GM23248 (cell line): ENCODE data around the gene GBF1. TPM values are rescaled to one million over a fixed set of nuclear protein-coding genes. Genes with fewer than 3 reads are reported as not detected.

Experiments used
- DNase-seq: peaks from one replicate; pipeline ENCODE4 v3.0.0-alpha.2; 2015
- H2AFZ ChIP-seq: fragments of 200-600 bp; sonication (generic); 2 replicates; pipeline ENCODE4 v1.6.1; 2016; ENCODE audit warnings: antibody characterized with exemption
- H3F3A ChIP-seq: fragments of 200-600 bp; sonication (generic); 2 replicates; pipeline ENCODE4 v1.6.1; 2016; ENCODE audit warnings: mild to moderate bottlenecking, antibody characterized with exemption, mixed run types; ENCODE audit not compliant: insufficient read depth
- H3K27ac ChIP-seq: fragments of 200-600 bp; sonication (generic); 2 replicates; pipeline ENCODE4 v1.5.1; 2016; ENCODE audit warnings: mild to moderate bottlenecking
- H3K27me3 ChIP-seq: fragments of 200-600 bp; sonication (generic); replicated peaks from 2 replicates; pipeline ENCODE4 v1.6.1; 2016; ENCODE audit warnings: mild to moderate bottlenecking; ENCODE audit not compliant: insufficient read depth
- H3K36me3 ChIP-seq: fragments of 200-600 bp; sonication (generic); 2 replicates; pipeline ENCODE4 v1.6.1; 2016; ENCODE audit warnings: low read depth, mild to moderate bottlenecking
- H3K4me1 ChIP-seq: fragments of 200-600 bp; sonication (generic); 2 replicates; pipeline ENCODE4 v1.6.1; 2016; ENCODE audit warnings: mild to moderate bottlenecking; ENCODE audit not compliant: insufficient read depth
- H3K4me2 ChIP-seq: fragments of 200-600 bp; sonication (generic); one replicate; pipeline ENCODE4 v1.6.1; 2016; ENCODE audit warnings: mild to moderate bottlenecking; ENCODE audit not compliant: unreplicated experiment
- H3K4me3 ChIP-seq: fragments of 200-600 bp; sonication (generic); 2 replicates; pipeline ENCODE4 v1.5.1; 2016; ENCODE audit warnings: mild to moderate bottlenecking
- H3K79me2 ChIP-seq: fragments of 200-600 bp; sonication (generic); 2 replicates; pipeline ENCODE4 v1.6.1; 2016; ENCODE audit warnings: mild to moderate bottlenecking; ENCODE audit not compliant: insufficient read depth
- H3K9ac ChIP-seq: fragments of 200-600 bp; sonication (generic); 2 replicates; pipeline ENCODE4 v1.6.1; 2016; ENCODE audit warnings: mild to moderate bottlenecking
- H3K9me2 ChIP-seq: fragments of 200-600 bp; sonication (generic); 2 replicates; pipeline ENCODE4 v1.6.1; 2016; ENCODE audit warnings: mixed run types, mild to moderate bottlenecking, moderate library complexity; ENCODE audit not compliant: insufficient read depth
- H3K9me3 ChIP-seq: fragments of 200-600 bp; sonication (generic); one replicate; pipeline ENCODE4 v1.6.1; 2017; ENCODE audit warnings: low read depth
- H4K20me1 ChIP-seq: fragments of 200-600 bp; sonication (generic); 2 replicates; pipeline ENCODE4 v1.6.0; 2016; ENCODE audit not compliant: insufficient read depth
- EZH2 ChIP-seq: fragments of 200-600 bp; sonication (generic); IDR thresholded peaks from 2 replicates; pipeline ENCODE4 v1.6.1; 2018; ENCODE audit warnings: antibody characterized with exemption, mild to moderate bottlenecking; ENCODE audit not compliant: insufficient read depth, poor library complexity, severe bottlenecking
- EZH2phosphoT487 ChIP-seq: fragments of 200-600 bp; sonication (generic); IDR thresholded peaks from 2 replicates; pipeline ENCODE4 v1.6.1; 2018; ENCODE audit warnings: antibody characterized with exemption, moderate library complexity, mild to moderate bottlenecking, low read depth; ENCODE audit not compliant: insufficient read depth
- whole genome bisulfite sequencing, 2 experiments: methylation state at CpG; one replicate each; pipeline ENCODE4 v1.1.6; 2015 to 2017; ENCODE audit warnings: low lambda C conversion rate in 2 of 2, low coverage in 1 of 2; ENCODE audit errors: missing lambda C conversion rate in 2 of 2; 5-methylcytosine and 5-hydroxymethylcytosine counted together
- in situ Hi-C: fragments of 300-500 bp; cut with MboI; formaldehyde crosslinking; loops from 2 replicates; pipeline ENCODE4 v1.15.0; 2020
- polyA plus RNA-seq: library from polyadenylated mRNA; unstranded; fragments of >200 nt; fragmentation: Nextera tagmentation; extraction: Ambion mirVana; gene quantifications from 2 replicates; pipeline ENCODE4 v1.2.1, GENCODE V29; 2016
- total RNA-seq: library from RNA; depleted of rRNA; stranded (reverse); fragments of >200 nt; shearing (Covaris generic); gene quantifications from 2 replicates; pipeline ENCODE4 v1.2.3, GENCODE V29; 2014

GBF1 gene
- total and polyA plus RNA-seq, 2 experiments from 2014 or later, result 29.8 to 43.9 TPM

- Histone ChIP-seq H3K4me2 (peak overlapping the region; percentile 59), H3K4me3 (no peak overlapping the region), H3K9ac (no peak overlapping the region; the same call in 1 of the 2 replicates), H4K20me1 (peaks cover 38% of the 10 kb centered on the region; the same call in 1 of the 2 replicates), H2AFZ (no peak overlapping the region), H3F3A (peaks cover 57% of the 10 kb centered on the region), H3K27ac (peak overlapping the region; percentile 73), H3K79me2 (peaks cover 84% of the 10 kb centered on the region), H3K27me3 (no peaks in the 10 kb centered on the region), H3K9me3 (no peaks in the 10 kb centered on the region), H3K36me3 (no peaks in the 10 kb centered on the region), H3K9me2 (no peaks in the 10 kb centered on the region), H3K4me1 (peaks cover 39% of the 10 kb centered on the region)
- TF ChIP-seq EZH2phosphoT487 (no peak), EZH2 (no peak)
- WGBS, 2 experiments, result 23 to 28% methylated on average over 3 of the region's 3 CpGs
- in situ Hi-C loops, result no loop called here
- DNase-seq, result peak; percentile 41
These were observed 23.7 kb downstream of the GBF1 start for GRCh38 chr10:102269017-102269416.

- Histone ChIP-seq H3F3A (peaks cover 26% of the 10 kb centered on the region), H3K79me2 (peaks cover 99% of the 10 kb centered on the region), H2AFZ (no peak overlapping the region), H4K20me1 (peaks cover 20% of the 10 kb centered on the region; the same call in 1 of the 2 replicates), H3K4me3 (no peak overlapping the region), H3K9ac (no peak overlapping the region), H3K36me3 (peaks cover 3% of the 10 kb centered on the region; the same call in 1 of the 2 replicates), H3K9me2 (no peaks in the 10 kb centered on the region), H3K4me1 (peaks cover 15% of the 10 kb centered on the region), H3K27me3 (no peaks in the 10 kb centered on the region), H3K4me2 (no peak overlapping the region), H3K27ac (no peak overlapping the region), H3K9me3 (no peaks in the 10 kb centered on the region)
- in situ Hi-C loops, result no loop called here
- WGBS, 2 experiments, result 50 to 64% methylated on average over 1 of the region's 1 CpG
- DNase-seq, result no peak
- TF ChIP-seq EZH2 (no peak), EZH2phosphoT487 (no peak)
These were observed 28.7 kb downstream of the GBF1 start for GRCh38 chr10:102274062-102274461.

GRCh38 chr10:102275343-102275742 is 30.0 kb downstream of the GBF1 start:
- H3F3A ChIP-seq, result peaks cover 18% of the 10 kb centered on the region
- peaks cover 3% of the 10 kb centered on the region; the same call in 1 of the 2 replicates for H3K36me3 ChIP-seq
- WGBS, 2 experiments, result 100% methylated on average over 2 of the region's 2 CpGs
- H2AFZ ChIP-seq, result no peak overlapping the region
- no peak for DNase-seq
- no peaks in the 10 kb centered on the region for H3K27me3 ChIP-seq
- H3K4me3 ChIP-seq, result no peak overlapping the region
- in situ Hi-C loops, result no loop called here
- no peak for TF ChIP-seq EZH2phosphoT487
- no peak for TF ChIP-seq EZH2
- H3K9ac ChIP-seq, result no peak overlapping the region
- H4K20me1 ChIP-seq, result peaks cover 23% of the 10 kb centered on the region
- peaks cover 10% of the 10 kb centered on the region; the same call in 1 of the 2 replicates for H3K4me1 ChIP-seq
- H3K4me2 ChIP-seq, result no peak overlapping the region
- H3K79me2 ChIP-seq, result peaks cover 99% of the 10 kb centered on the region
- no peaks in the 10 kb centered on the region for H3K9me2 ChIP-seq
- no peaks in the 10 kb centered on the region for H3K9me3 ChIP-seq
- no peak overlapping the region for H3K27ac ChIP-seq

- Histone ChIP-seq H2AFZ (no peak overlapping the region), H3K4me2 (no peak overlapping the region), H3K79me2 (peaks cover 99% of the 10 kb centered on the region), H3K27me3 (no peaks in the 10 kb centered on the region), H3F3A (peaks cover 11% of the 10 kb centered on the region; the same call in 1 of the 2 replicates), H3K9me2 (no peaks in the 10 kb centered on the region), H3K9me3 (no peaks in the 10 kb centered on the region), H3K4me1 (peaks cover 15% of the 10 kb centered on the region), H4K20me1 (peaks cover 14% of the 10 kb centered on the region), H3K4me3 (no peak overlapping the region), H3K9ac (no peak overlapping the region), H3K36me3 (peaks cover 9% of the 10 kb centered on the region; the same call in 1 of the 2 replicates), H3K27ac (no peak overlapping the region)
- no peak for DNase-seq
- in situ Hi-C loops, result no loop called here
- TF ChIP-seq EZH2phosphoT487 (no peak), EZH2 (no peak)
These were observed 33.8 kb downstream of the GBF1 start for GRCh38 chr10:102279104-102279503.
